Endothelial cell of umbilical vein (primary cell): ENCODE data around the gene CTSW. TPM values are rescaled to one million over a fixed set of nuclear protein-coding genes. Genes with fewer than 3 reads are reported as not detected.
A peak's percentile ranks its signal among the peaks of the same experiment; 100 is the strongest.

Experiments used
- BruUV-seq: library from RNA; stranded (reverse); fragments of 400-500 nt; replicated peaks from 2 replicates; lab custom pipeline; 2021; lab: Mats Ljungman, UMichigan
- CTCF ChIA-PET: fragments of 300-600, 350-600 bp; sonication (Branson Sonifier 250); formaldehyde crosslinking; loops from one replicate; lab custom pipeline; 2021; ENCODE audit warnings: antibody characterized with exemption, inconsistent platforms; lab: Charles Lee
- POLR2A ChIA-PET: fragments of 300-600, 350-600 bp; sonication (Branson Sonifier 250); formaldehyde crosslinking; loops from one replicate; lab custom pipeline; 2021; ENCODE audit warnings: antibody characterized with exemption, inconsistent platforms; lab: Charles Lee
- DNase-seq: peaks from one replicate; pipeline ENCODE4 v3.0.0-alpha.2; 2011; ENCODE audit warnings: low read depth, low spot score
- FAIRE-seq: peaks from 2 replicates; lab custom pipeline; 2011; peaks lifted over from hg19 to GRCh38; lab: Jason Lieb, UNC
- H2AFZ ChIP-seq: 2 replicates; pipeline ENCODE4 v1.6.0; 2012; ENCODE audit warnings: low read depth, low read length, control low read depth, inconsistent platforms
- H3K27ac ChIP-seq: 2 replicates; pipeline ENCODE4 v1.5.1; 2011; ENCODE audit warnings: low read depth, mild to moderate bottlenecking, control low read depth, low read length, moderate library complexity; ENCODE audit not compliant: insufficient read depth
- H3K27me3 ChIP-seq, 2 experiments: 2 replicates each; pipeline versions ENCODE4 v1.6.0 to v1.6.1; 2011; ENCODE audit warnings: low read length in 2 of 2, mixed read lengths in 1 of 2; ENCODE audit not compliant: control insufficient read depth in 2 of 2, insufficient read depth in 2 of 2
- H3K36me3 ChIP-seq, 2 experiments: 2 replicates in 1 of 2; 3 replicates in 1 of 2; pipeline ENCODE4 v1.5.1; 2011; ENCODE audit warnings: low read length in 2 of 2, mild to moderate bottlenecking in 1 of 2, moderate library complexity in 1 of 2; ENCODE audit not compliant: control insufficient read depth in 2 of 2, insufficient read depth in 2 of 2; ENCODE audit errors: extremely low read depth in 1 of 2
- H3K4me1 ChIP-seq: 3 replicates; pipeline ENCODE4 v1.5.1; 2011; ENCODE audit warnings: mild to moderate bottlenecking, low read length; ENCODE audit not compliant: control insufficient read depth, insufficient read depth; ENCODE audit errors: extremely low read depth
- H3K4me2 ChIP-seq: 2 replicates; pipeline ENCODE4 v1.6.1; 2011; ENCODE audit warnings: low read length, control low read depth, mixed read lengths; ENCODE audit not compliant: insufficient read depth
- H3K4me3 ChIP-seq, 3 experiments: fragments of 200-600 bp in 1 of 3; sonication (generic), shearing (Covaris generic) in 1 of 3; replicated peaks in 1 of 3; 2 replicates each; pipeline ENCODE4 v1.5.1; 2011 to 2016; ENCODE audit warnings: control low read depth in 3 of 3, low read length in 3 of 3, mild to moderate bottlenecking in 2 of 3, inconsistent platforms in 1 of 3, low read depth in 1 of 3, moderate library complexity in 1 of 3; ENCODE audit not compliant: insufficient read depth in 1 of 3
- H3K79me2 ChIP-seq: 2 replicates; pipeline ENCODE4 v1.6.0; 2012; ENCODE audit warnings: low read length, inconsistent platforms; ENCODE audit not compliant: control insufficient read depth, insufficient read depth
- H3K9ac ChIP-seq: replicated peaks from 2 replicates; pipeline ENCODE3; 2011; ENCODE audit warnings: low read length, control low read depth; ENCODE audit not compliant: insufficient read depth; ENCODE audit errors: extremely low read depth
- H3K9me1 ChIP-seq: replicated peaks from 3 replicates; pipeline ENCODE4 v1.6.0; 2011; ENCODE audit warnings: mild to moderate bottlenecking, low read length; ENCODE audit not compliant: control insufficient read depth, insufficient read depth; ENCODE audit errors: extremely low read depth
- H3K9me3 ChIP-seq: replicated peaks from 2 replicates; pipeline ENCODE4 v1.5.1; 2012; ENCODE audit warnings: low read length, inconsistent platforms; ENCODE audit not compliant: control insufficient read depth, insufficient read depth
- H4K20me1 ChIP-seq: replicated peaks from 2 replicates; pipeline ENCODE3; 2011; ENCODE audit warnings: mild to moderate bottlenecking, low read length; ENCODE audit not compliant: control insufficient read depth, insufficient read depth; ENCODE audit errors: extremely low read depth
- CTCF ChIP-seq, 2 donors: IDR thresholded peaks; 1 replicate in 1 of 2; 2 replicates in 1 of 2; pipeline ENCODE4 v1.5.1; 2011; ENCODE audit warnings: low read length in 2 of 2, mild to moderate bottlenecking in 2 of 2, moderate library complexity in 2 of 2, control low read depth in 1 of 2, inconsistent platforms in 1 of 2, low read depth in 1 of 2; ENCODE audit not compliant: insufficient read depth in 1 of 2; ENCODE audit errors: extremely low read depth in 1 of 2
- EZH2 ChIP-seq: IDR thresholded peaks from 2 replicates; pipeline ENCODE4 v1.6.1; 2012; ENCODE audit warnings: borderline replicate concordance, low read depth, mild to moderate bottlenecking, moderate library complexity, low read length, inconsistent platforms; ENCODE audit not compliant: severe bottlenecking
- FOS ChIP-seq: IDR thresholded peaks from 2 replicates; pipeline ENCODE4 v1.6.1; 2011; ENCODE audit warnings: mild to moderate bottlenecking, low read length, moderate library complexity, borderline replicate concordance; ENCODE audit not compliant: insufficient read depth
- GATA2 ChIP-seq: IDR thresholded peaks from 2 replicates; pipeline ENCODE4 v1.7.0; 2011; ENCODE audit warnings: low read depth, mild to moderate bottlenecking, moderate library complexity, mixed read lengths, low read length; ENCODE audit not compliant: insufficient read length, insufficient read depth
- JUN ChIP-seq: IDR thresholded peaks from 2 replicates; pipeline ENCODE4 v1.6.1; 2011; ENCODE audit warnings: borderline replicate concordance, low read depth; ENCODE audit not compliant: insufficient read length, insufficient read depth
- MAX ChIP-seq: IDR thresholded peaks from 2 replicates; pipeline ENCODE4 v1.6.1; 2011; ENCODE audit not compliant: insufficient read depth, insufficient read length
- MYC ChIP-seq: IDR thresholded peaks from one replicate; pipeline ENCODE4 v1.6.1; 2011; ENCODE audit warnings: mild to moderate bottlenecking, low read depth, low read length
- POLR2A ChIP-seq: IDR thresholded peaks from 2 replicates; pipeline ENCODE4 v1.6.1; 2012; ENCODE audit warnings: low read depth, mild to moderate bottlenecking, control low read depth, low read length
- POLR2AphosphoS5 ChIP-seq: IDR thresholded peaks from 2 replicates; pipeline ENCODE4 v1.6.1; 2012; ENCODE audit warnings: low read depth, mild to moderate bottlenecking, control low read depth, low read length, moderate library complexity; ENCODE audit not compliant: insufficient read depth
- dilution Hi-C: fragments of 300-500 bp; cut with MboI; formaldehyde crosslinking; loops from one replicate; pipeline ENCODE4 v1.15.0; 2019; ENCODE audit warnings: low sequenced_read_pairs; ENCODE audit not compliant: extremely low pct_ligation_motif_present
- intact Hi-C: fragments of 100-400 bp; cut with micrococcal nuclease; formaldehyde crosslinking; loops from one replicate; pipeline ENCODE4 v1.10.0; 2022
- polyA plus RNA-seq, 4 experiments: library from polyadenylated mRNA; depleted of rRNA in 3 of 4; stranded (reverse) in 3 of 4; unstranded in 1 of 4; fragments of >200 nt; gene quantifications; 2 replicates each; pipeline versions ENCODE4 v1.2.1 to v1.2.3, GENCODE V29; 2011 to 2012; ENCODE audit warnings: missing spikeins in 1 of 4
- total RNA-seq: library from RNA; stranded (reverse); gene quantifications from 2 replicates; pipeline ENCODE4 v1.2.3, GENCODE V29; 2021

Gene CTSW
- total and polyA plus RNA-seq, 2 donors (not counting 3 experiments of a cell fraction or from before 2014, with no cell fraction given) = not detected

GRCh38 chr11:65833297-65834030, 46.2 kb upstream of the CTSW start, which contains the start of gene SNX32:
Gene SNX32 (plus strand): TSS chr11:65833963. CDS start chr11:65834066, 103 bp downstream.
- Histone ChIP-seq H2AFZ (peak within 1 kb of the TSS; percentile 90), H3K4me2 (peak within 1 kb of the TSS; percentile 72), H3K27me3 (peaks cover 21 to 26% of the 10 kb centered on the region in 2 experiments), H3K4me1 (peaks cover 11% of the 10 kb centered on the region), H3K27ac (no peak within 1 kb of the TSS), H4K20me1 (no peaks in the 10 kb centered on the region), H3K9ac (no peak within 1 kb of the TSS), H3K9me3 (no peaks in the 10 kb centered on the region), H3K4me3 (peak within 1 kb of the TSS; percentile 21 to 49 (median 38)), H3K9me1 (no peaks in the 10 kb centered on the region), H3K79me2 (no peaks in the 10 kb centered on the region), H3K36me3 (no peaks in the 10 kb centered on the region)
- no TSS peak for BruUV-seq
- TF ChIP-seq CTCF (IDR thresholded peaks at IDR 0.05; ENCODE audit: extremely low read depth in 1 of 2, insufficient read depth in 1 of 2, low read depth in 1 of 2, low read length in 2 of 2) (no peak), FOS (no peak), EZH2 (no peak), GATA2 (no peak), POLR2AphosphoS5 (no peak), MYC (peak; percentile 41), POLR2A (no peak), MAX (peak; percentile 73), JUN (no peak)
- FAIRE-seq = peak; percentile 93
- ChIA-PET POLR2A (interaction anchor here (0.7 kb wide), 1 partner anchor 116 kb away, joined by 4 read pairs; no protein-coding TSS in a partner anchor), CTCF (interaction anchor here (0.8 to 2.6 kb wide), 8 partner anchors 15 to 207 kb away, joined by 3 to 8 read pairs (median 5); partner anchors contain the start of gene MUS81)
- dilution Hi-C loops = no loop called here
- DNase-seq = peak; percentile 92
- intact Hi-C loops = no loop called here
